Activated CD4-positive, alpha-beta T cell treated with anti-CD3 and anti-CD28 coated beads for 48 hours (primary cell): ENCODE measurements around the gene CLEC7A.

Experiments
- DNase-seq: peaks from one replicate; pipeline ENCODE4 v3.0.0-alpha.2; 2020

Gene CLEC7A

DNA sequence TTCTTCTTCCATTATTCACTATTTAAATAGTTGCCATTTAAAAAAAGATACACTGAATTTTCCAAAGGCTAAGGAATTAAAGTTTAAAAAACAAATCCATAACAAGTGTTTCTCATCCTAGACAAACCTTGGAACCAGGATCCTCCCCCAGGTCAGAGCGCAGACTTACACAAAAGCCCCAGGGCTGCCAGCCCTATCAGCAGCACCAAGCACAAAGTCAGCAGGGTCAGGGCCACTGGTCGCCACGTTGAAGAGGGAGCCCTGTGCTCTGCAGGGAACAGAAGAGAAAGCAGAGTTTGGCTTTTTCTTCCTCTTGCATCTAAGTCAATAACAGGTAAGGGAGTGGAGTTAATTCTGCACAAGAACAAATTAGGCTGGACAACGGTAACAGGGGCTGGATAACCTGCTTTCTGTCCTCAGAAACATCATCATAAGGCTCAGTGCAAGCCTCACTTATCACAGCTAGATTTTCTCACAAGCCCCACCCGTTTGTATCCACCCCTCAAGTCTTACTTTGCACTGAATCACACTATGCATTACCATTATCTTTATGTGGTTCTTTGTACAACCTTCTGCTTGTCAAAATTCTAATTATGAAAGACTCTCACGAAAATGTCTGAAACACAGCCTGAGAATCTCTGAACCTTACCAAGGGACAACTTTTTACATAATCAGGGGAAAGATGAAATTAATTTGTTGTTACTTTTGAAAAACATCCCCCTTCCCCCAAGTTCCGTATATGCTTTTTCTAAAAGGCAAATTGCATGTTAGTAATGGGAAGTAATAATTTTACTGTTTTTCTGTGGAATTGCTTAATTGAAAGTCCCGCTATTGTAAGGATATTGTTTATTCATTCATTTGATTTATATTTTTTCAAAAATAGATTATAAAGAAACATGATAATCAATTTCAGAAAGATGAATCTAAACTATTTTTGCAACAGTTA is 40.8 kb downstream of the CLEC7A start:
- DNase-seq = no peak

DNA sequence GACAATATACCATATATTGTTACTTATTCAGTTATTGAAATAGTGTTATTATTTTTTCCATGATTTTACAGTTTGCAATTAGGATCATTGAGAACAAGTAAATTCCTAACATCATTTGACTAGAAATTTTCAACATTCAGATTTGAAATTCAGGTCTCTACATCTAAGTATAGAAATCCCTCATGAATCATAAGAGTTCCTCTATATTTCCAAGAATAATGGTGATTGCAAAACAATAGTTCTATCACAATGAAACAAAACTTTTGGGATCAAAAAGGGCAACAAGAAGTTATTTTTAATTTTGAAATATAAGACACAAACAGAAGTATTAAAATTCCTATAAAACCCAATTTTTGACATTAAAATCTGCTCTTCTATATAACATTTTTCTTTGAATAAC is 42.0 kb downstream of the CLEC7A start:
- DNase-seq = no peak

DNA sequence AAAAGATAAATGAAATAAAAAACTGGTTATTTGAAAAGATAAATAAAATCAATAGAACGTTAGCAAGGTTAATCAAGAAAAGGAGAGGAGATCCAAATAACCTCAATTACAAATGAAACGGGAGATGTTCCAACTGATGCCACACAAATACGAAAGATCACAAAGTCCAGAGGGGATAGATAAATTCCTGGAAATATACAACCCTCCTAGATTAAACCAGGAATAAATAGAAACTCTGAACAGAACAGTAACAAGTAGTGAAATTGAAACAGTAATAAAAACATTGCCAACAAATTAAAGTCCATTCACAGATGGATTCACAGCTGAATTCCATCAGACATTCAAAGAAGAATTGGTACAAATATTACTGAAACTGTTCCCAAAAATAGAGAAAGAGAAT is 43.6 kb downstream of the CLEC7A start:
- no peak for DNase-seq

DNA sequence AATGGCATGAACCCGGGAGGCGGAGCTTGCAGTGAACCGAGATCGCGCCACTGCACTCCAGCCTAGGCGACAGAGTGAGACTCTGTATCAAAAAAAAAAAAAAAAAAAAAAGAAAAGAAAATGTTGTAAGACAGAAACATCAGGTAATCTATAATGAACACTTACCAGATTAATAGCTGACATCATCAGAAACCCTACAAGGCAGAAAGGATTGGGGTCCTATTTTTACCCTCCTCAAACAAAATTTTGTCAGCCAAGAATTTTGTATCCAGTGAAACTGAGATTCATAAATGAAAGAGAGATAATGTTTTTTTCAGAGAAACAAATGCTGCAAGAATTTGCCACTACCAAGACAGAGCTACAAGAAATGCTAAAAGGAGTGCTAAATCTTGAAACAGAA is 45.3 kb downstream of the CLEC7A start:
- no peak for DNase-seq

DNA sequence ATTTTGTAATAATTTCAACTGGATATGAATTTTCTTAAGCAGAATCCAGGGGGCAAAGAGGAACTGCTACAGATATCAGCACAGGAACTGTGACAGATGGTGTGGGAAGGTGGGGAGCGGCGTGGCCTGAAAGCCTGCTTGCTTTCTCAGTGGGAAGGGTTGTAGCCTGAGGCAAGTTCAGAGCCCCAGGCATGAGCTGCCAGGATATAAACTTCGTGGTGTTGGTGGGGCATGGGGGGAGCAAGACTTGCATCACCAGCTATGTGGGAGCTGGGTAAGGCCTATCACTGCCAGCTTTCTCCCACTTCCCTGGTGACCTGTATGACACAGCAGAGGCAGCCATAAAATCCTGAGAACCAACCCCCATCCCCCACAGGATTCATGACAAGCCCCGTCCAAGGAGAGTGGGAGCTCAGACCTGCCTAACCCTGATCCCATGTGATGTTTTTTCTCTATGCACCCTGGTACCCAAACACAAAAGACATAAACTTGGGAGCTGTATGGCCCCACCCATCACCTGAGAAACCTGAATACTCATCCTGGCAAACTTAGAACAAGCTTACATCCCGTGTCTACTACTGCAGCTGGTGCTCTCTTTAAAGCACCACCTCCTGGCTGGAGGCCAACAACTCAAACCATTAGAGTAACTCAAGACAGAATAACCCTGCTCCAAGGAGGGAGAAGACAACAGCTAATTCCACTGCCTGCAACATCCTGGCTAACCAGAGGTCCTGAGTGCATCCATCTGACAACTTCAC is 47.7 kb downstream of the CLEC7A start:
- no peak for DNase-seq

DNA sequence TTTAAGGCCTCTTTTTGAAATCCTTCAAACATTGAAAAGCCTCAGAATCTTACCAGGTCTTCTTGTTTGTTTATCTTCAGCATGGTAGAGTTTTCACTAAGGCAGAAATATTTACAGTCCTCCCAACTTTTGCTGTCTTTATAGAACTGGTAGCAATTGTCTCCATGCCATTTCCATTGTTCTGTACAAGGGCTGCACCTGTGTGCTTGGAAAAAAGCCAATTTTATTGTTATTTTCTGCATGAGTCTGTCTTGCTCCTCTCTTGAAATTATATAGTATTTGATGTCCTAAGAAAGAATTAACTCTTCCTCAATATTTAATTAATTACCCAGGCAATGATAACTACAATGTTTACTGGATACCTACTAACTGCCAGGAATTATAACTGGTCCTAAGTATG is 54.5 kb downstream of the CLEC7A start:
- DNase-seq = no peak

DNA sequence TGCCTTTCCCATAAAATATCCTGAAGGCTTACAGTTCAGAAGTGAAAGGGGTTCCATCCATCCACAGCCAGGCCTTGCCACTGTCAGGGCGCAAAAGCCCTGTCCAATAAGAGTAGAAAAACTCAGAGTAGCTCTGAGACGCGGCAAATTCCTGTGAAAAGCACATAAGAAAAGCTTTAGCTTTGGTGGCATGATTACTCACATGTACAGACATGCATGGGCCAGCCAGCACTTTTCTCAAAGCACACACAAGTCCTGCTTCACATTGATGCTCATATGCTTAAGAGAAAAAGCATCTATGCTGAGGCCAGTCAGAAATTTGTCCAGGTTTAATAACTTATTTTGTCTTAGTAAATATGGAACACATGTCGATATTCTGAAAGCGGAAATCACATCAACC is 56.7 kb downstream of the CLEC7A start:
- DNase-seq = no peak

DNA sequence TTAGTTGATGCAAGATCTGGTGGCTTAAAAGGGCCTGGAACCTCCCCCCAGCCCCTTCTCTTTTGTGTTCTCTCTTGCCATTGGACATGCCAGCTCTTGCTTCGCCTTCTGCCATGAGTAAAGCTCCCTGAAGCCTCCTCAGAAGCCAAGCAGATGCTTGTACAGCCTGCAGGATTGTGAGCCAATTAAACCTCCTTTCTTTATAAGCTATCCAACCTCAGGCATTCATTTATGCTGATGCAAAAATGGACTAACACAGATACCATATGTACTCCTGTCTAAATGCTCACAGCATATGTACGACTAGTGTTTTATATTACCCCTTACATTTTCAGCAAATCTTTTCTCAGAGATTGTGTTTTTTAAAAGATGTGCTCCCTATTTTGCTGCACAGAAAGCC is 57.9 kb downstream of the CLEC7A start:
- DNase-seq = no peak

DNA sequence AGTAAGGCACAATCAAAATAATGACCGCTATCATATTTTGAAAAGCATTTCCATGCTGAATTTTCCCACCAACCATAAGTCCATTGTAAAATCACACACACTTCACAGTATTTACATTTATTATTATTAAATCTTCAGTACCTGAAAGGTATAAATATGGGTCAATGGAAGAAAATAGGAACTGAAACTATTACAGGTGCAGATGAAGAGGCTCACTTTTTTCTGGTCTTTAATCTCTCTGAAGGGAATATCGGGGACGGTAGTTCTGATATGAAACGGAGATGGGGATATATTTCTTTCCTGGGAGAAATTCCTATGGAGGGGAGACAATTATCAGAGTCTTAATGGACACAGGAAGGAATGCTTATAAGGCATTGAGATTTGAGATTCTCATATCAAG is 59.6 kb downstream of the CLEC7A start:
- DNase-seq = no peak

DNA sequence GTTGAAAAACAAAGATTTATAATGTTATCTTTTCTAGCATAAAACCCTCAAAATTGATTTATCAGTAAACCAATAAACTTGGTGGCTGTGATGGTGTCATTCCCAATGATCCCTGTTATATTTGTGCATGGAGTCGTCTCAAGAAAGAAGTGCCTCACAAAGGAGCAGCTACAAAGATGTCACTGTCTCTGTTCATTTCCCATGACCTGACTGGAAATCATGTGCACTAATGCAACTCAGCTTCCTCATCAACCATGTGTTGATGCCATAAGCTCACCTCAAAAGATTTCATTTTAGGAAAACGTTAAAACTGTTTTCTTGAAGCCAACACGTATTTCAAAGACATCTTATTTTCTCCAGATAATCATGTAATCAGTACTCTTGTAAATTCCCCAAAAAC is 60.0 kb downstream of the CLEC7A start:
- DNase-seq = no peak

DNA sequence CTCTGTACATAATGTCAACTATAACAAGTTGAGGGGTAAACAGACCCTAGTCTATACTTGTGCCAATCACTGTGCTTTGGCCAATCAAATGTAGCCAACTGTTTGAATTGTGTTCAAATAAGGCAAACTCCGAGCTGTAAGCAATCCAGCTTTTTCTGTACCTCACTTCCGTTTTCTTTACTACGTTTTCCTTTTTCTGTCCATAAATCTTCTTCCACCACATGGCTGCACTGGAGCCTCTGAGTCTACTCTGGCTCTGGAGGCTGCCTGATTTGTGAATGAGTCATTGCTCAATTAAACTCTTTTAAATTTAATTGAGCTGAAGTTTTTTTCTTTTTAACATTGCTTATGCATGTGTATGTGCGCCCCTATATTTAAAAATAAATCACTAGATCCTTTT is 60.9 kb downstream of the CLEC7A start:
- DNase-seq = no peak

DNA sequence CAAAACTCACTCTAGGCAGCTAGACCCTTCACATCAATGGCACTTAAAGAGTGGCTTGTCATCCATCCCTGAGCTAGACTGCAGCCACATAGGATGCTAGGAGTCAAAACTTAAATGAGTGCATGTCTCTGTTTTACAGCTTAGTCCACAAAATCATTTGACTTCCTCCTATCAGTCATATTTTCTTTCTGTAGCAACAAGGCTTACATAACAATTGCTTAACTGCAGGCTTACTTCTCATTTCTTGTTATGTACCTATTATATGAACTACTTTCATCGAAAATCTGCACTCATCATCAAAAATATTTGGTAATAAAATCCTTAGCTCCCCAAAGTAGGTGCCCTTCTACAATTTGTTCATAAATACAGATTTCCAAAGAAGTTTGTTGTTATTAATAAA is 61.4 kb downstream of the CLEC7A start:
- no peak for DNase-seq

DNA sequence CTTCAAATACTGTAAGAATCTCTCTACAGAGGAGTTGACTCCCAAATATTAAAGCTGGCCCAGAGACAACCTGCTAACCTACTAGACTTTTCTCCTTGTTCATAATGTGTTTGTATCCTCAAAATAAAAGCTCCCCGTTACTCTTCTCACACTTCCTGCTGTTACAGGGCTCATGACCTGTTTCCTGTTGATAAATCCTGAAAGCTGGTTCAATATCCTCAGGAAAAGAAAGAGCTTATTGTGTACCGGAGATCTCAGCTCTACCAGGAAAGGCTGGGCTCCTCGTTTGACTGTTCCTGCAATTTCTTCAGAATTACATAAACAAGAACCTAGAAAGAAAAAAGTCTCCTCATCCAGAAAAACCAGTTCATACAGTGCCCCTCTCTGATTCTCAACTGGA is 62.1 kb downstream of the CLEC7A start:
- no peak for DNase-seq

DNA sequence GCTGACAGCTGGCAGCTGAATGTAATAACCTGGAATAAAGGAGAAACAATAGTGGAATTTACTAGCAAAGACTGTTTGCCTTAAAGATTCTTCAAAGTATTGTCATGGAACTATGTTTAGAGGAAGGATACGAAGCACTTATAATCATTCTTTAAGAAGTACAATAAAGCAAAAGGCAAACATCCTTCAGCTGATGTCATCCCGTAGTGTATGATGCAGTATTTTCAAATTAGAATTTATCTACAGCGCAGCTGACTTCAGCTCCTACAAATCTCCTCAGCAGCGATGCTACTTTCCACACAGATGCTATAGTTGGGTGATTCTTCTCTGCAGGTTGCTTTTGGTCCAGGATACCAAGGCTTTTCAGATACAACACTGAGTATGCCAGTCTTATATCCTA is 62.7 kb downstream of the CLEC7A start:
- DNase-seq = no peak
